ENCODE measurements around the gene NINJ2.
"Not testable (repeated sequence)": the region's sequence is repeated elsewhere in the genome, so short reads cannot be mapped to it uniquely, and the experiment has no call there.

Gene NINJ2

DNA sequence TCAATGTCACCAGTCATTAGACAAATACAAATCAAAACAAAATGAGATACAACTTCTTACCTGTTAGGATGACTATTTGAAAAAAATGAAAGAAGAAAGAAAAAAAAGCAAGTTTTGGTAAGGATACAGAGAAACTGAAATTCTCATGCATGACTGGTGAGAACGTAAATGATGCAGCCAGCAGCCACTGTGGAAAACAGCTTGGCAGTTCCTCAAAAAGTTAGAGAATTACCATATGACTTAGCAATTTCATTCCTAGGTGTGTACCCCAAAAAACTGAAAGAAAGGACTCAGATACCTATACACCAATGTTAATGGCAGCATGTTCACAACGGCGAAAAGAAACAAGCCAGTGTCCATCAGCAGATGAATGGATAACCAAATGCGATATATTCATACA is 26.6 kb downstream of the NINJ2 start:
- TF ChIP-seq, protein P1, sequence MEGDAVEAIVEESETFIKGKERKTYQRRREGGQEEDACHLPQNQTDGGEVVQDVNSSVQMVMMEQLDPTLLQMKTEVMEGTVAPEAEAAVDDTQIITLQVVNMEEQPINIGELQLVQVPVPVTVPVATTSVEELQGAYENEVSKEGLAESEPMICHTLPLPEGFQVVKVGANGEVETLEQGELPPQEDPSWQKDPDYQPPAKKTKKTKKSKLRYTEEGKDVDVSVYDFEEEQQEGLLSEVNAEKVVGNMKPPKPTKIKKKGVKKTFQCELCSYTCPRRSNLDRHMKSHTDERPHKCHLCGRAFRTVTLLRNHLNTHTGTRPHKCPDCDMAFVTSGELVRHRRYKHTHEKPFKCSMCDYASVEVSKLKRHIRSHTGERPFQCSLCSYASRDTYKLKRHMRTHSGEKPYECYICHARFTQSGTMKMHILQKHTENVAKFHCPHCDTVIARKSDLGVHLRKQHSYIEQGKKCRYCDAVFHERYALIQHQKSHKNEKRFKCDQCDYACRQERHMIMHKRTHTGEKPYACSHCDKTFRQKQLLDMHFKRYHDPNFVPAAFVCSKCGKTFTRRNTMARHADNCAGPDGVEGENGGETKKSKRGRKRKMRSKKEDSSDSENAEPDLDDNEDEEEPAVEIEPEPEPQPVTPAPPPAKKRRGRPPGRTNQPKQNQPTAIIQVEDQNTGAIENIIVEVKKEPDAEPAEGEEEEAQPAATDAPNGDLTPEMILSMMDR (IDR thresholded peaks at IDR 0.05), result no peak
- no peaks in the 10 kb centered on the region for H3K9me3 ChIP-seq
- H3K4me3 ChIP-seq (ENCODE audit: low read depth in 1 of 2, low read length in 1 of 2), result peak overlapping the region; percentile 46 to 53
- H3K27me3 ChIP-seq, result no peaks in the 10 kb centered on the region
- H3K27ac ChIP-seq, result peak overlapping the region; percentile 100
- peaks cover 94 to 99% of the 10 kb centered on the region in 2 experiments for H3K4me1 ChIP-seq (ENCODE audit: control insufficient read depth in 1 of 2, insufficient read depth in 1 of 2, low read depth in 1 of 2, low read length in 1 of 2)
- H3K36me3 ChIP-seq, result no peaks in the 10 kb centered on the region

DNA sequence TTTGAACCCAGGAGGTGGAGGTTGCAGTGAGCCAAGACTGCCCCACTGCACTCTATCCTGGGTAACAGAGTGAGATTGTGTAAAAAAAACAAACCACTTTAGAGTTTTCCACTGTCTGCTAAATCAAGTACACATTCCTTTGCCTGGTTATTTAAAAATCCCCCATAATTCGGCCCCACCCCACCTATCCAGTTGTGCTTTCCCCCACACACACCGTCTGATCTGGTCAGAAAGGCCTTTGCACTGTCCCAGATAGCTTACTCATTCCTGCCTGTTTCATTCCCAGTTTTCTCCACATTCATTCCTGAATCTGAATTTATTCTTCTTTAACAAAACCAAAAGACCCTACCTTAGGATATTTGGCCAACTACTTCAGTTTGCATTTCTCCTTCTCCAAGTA is 29.5 kb downstream of the NINJ2 start:
- Histone ChIP-seq H3K36me3 (no peaks in the 10 kb centered on the region), H3K9me3 (no peaks in the 10 kb centered on the region), H3K27ac (peak overlapping the region; percentile 100), H3K4me3 (ENCODE audit: low read depth in 1 of 2, low read length in 1 of 2) (peak overlapping the region in 1 of 2 experiments; percentile 61), H3K4me1 (ENCODE audit: control insufficient read depth in 1 of 2, insufficient read depth in 1 of 2, low read depth in 1 of 2, low read length in 1 of 2) (peaks cover 92 to 97% of the 10 kb centered on the region in 2 experiments), H3K27me3 (no peaks in the 10 kb centered on the region)
- TF ChIP-seq, protein P1 (IDR thresholded peaks at IDR 0.05), result no peak

DNA sequence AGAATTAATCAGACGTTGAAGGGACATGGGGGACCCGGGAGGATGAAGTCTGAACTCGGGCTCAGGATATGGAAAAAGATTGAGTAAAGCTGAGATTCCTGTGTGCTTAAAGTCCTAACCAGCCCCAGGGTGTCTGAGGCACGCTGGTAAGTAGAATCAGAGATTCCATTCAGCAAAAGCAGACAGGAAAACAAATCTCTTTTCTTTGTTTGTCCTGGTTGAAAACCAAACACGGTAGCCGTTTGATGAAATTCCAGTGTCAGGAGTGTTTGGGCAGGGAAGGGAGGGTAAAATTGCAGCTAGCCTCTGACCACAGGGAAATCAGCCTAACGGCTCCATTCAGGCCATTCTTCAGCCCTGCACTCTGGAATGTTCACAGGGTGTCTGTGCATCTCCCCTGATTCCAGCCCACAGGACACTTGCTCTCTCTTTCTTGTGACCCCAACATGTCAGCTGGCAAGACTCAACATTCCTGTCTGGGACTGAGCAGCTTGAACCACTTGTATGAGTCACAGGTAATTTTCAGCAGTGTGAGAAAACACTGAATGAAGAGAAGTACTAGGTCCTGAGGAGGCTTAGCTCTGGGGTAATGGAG is 31.0 kb downstream of the NINJ2 start:
- no peaks in the 10 kb centered on the region for H3K9me3 ChIP-seq
- no peaks in the 10 kb centered on the region for H3K27me3 ChIP-seq
- TF ChIP-seq, protein P1 (IDR thresholded peaks at IDR 0.05), result no peak
- peak overlapping the region; percentile 100 for H3K27ac ChIP-seq
- H3K36me3 ChIP-seq, result no peaks in the 10 kb centered on the region
- peaks cover 89 to 97% of the 10 kb centered on the region in 2 experiments for H3K4me1 ChIP-seq (ENCODE audit: control insufficient read depth in 1 of 2, insufficient read depth in 1 of 2, low read depth in 1 of 2, low read length in 1 of 2)
- H3K4me3 ChIP-seq (ENCODE audit: low read depth in 1 of 2, low read length in 1 of 2), result peak overlapping the region; percentile 61 to 94

DNA sequence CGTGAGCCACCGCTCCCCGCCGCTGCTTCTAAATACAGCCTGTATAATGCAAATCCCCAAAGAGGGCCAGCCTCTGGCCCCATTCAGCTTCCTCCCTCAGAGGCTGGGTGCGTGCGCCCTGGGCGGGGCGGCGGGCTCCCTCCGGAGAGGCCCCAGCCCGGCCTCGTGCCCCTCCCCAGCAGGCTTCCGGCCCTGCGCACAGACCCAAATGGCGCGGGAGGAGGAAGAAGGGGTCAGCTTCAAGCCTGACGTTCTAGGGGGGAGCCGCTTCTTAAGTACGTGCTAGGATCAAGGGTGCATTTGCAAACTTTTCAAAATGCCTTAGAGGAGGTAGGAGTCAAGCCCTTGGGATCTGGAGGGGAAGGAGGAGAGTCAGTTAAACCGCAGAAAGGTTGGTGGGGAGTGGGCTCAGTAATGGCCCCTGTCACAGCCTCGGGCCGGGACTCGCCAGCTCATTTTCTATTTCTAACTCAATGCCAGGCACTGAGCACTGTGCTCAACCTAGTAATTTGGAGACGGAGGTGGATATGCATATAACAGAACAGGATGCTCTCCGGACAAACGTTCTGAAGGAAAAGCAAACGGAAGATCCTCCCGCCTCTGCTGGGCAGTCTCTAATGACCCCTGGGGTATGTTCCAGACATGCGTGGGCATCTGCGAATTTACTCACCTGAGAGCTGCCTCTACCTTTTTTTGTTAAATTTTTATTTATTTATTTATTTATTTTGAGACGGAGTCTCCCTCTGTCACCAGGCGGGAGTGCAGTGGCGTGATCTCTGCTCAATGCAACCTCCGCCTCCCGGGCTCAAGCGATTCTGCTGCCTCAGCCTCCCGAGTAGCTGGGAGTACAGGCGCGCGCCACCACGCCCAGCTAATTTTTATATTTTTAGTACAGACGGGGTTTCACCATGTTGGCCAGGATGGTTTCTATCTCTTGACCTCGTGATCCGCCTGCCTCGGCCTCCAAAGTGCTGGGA is 32.3 kb downstream of the NINJ2 start:
- TF ChIP-seq, protein P1 (IDR thresholded peaks at IDR 0.05), result no peak
- H3K36me3 ChIP-seq, result peaks cover 6% of the 10 kb centered on the region
- peak overlapping the region; percentile 100 for H3K27ac ChIP-seq
- peak overlapping the region; percentile 61 to 94 for H3K4me3 ChIP-seq (ENCODE audit: low read depth in 1 of 2, low read length in 1 of 2)
- no peaks in the 10 kb centered on the region for H3K9me3 ChIP-seq
- H3K27me3 ChIP-seq, result no peaks in the 10 kb centered on the region
- H3K4me1 ChIP-seq (ENCODE audit: control insufficient read depth in 1 of 2, insufficient read depth in 1 of 2, low read depth in 1 of 2, low read length in 1 of 2), result peaks cover 79 to 86% of the 10 kb centered on the region in 2 experiments

DNA sequence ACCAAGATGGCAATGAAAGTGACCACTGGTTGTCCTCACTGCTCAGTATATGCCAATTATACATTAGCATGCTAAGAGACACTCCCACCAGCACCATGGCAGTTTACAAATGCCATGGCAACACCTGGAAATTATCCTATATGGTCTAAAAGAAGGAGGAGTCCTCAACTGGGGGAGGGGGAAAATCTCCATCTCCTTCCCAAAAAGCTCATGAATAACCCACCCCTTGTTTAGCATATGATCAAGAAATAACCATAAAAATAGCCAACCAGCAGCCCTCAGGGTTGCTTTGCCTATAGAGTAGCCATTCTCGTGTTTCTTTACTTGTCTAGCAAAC is 34.5 kb downstream of the NINJ2 start:
- not testable (repeated sequence) for H3K9me3 ChIP-seq; H3K4me3 ChIP-seq (ENCODE audit: low read depth in 1 of 2, low read length in 1 of 2); H3K36me3 ChIP-seq; H3K27me3 ChIP-seq
- Histone ChIP-seq H3K4me1 (ENCODE audit: control insufficient read depth in 1 of 2, insufficient read depth in 1 of 2, low read depth in 1 of 2, low read length in 1 of 2) (peaks cover 70 to 80% of the 10 kb centered on the region in 2 experiments), H3K27ac (peak overlapping the region; percentile 65)
